BJ (cell line): ENCODE data around the gene SLC28A1. TPM values are rescaled to one million over a fixed set of nuclear protein-coding genes. Genes with fewer than 3 reads are reported as not detected.
A peak's percentile ranks its signal among the peaks of the same experiment; 100 is the strongest.

Experiments used
- CTCF ChIA-PET: fragments of 350-600 bp; formaldehyde crosslinking; extraction: SDS; loops from one replicate; lab custom pipeline; 2021; ENCODE audit warnings: antibody characterized with exemption, inconsistent platforms; lab: Yijun Ruan, JAX
- POLR2A ChIA-PET: fragments of 300-600 bp; sonication (Branson Sonifier 250); formaldehyde crosslinking; extraction: SDS; loops from one replicate; lab custom pipeline; 2021; ENCODE audit warnings: antibody characterized with exemption; lab: Charles Lee
- DNase-seq: peaks from one replicate; pipeline ENCODE4 v3.0.0-alpha.2; 2011; ENCODE audit warnings: low read depth
- H3K27me3 ChIP-seq: 2 replicates; pipeline ENCODE4 v1.6.0; 2011; ENCODE audit warnings: low read length; ENCODE audit not compliant: control insufficient read depth, insufficient read depth
- H3K36me3 ChIP-seq: 2 replicates; pipeline ENCODE4 v1.5.1; 2011; ENCODE audit warnings: low read length; ENCODE audit not compliant: control insufficient read depth, insufficient read depth
- H3K4me3 ChIP-seq: 2 replicates; pipeline ENCODE4 v1.5.1; 2011; ENCODE audit warnings: low read depth, mild to moderate bottlenecking, control low read depth, low read length
- CTCF ChIP-seq: IDR thresholded peaks from 2 replicates; pipeline ENCODE4 v1.5.1; 2011; ENCODE audit warnings: low read depth, mild to moderate bottlenecking, control low read depth, inconsistent platforms, low read length, moderate library complexity; ENCODE audit not compliant: insufficient read depth
- polyA plus RNA-seq: library from polyadenylated mRNA; depleted of rRNA; stranded (reverse); fragments of >200 nt; gene quantifications from 2 replicates; pipeline ENCODE4 v1.2.3, GENCODE V29; 2011; rRNA removed
- small RNA-seq: library from RNA; depleted of rRNA; stranded (forward); fragments of <200 nt; gene quantifications from one replicate; pipeline ENCODE3, GENCODE V24; 2012; ENCODE audit warnings: low replicate concordance, low read depth; ENCODE audit not compliant: insufficient read length

The SLC28A1 gene
- polyA plus RNA-seq, 1 experiment, result 0.05 TPM

DNA sequence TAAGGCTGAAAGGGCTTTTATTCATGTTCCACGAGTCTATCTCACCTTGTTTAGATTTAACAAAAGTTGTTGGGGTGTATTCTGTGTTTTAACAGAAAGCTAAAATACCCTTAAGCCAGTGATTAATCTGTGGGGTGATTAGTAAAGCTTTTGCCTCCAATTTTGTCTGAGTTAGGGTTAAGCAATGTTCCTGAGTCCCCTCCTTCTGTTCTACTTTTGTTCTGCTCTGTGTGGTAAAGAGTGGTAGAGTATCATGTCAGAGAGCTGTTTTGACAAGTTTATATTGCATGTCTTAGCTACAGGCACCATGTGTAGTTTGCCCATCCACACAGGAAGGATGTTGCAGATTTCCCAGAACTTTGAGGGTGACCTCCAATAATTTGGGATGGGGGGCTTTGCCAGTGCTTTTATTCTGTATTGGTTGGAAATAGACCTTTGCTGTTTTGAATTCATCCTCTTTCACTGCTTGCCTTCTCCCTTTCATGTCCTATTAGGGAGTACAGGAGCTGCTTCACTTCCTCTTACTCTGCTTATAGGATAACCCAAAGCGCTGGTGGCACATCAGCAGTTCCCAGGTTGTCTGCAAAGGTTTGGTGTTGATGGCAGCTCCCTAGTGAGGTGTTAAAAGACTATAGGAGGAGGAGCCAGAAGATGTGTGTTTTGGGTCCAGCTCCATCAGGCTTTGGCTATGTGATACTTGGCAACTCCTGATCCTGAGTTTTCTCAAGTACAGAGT, 104.6 kb downstream of the SLC28A1 start:
- H3K36me3 ChIP-seq, result no peaks in the 10 kb centered on the region
- CTCF ChIA-PET, result interaction anchor here (0.9 to 2.7 kb wide), 4 partner anchors 11 to 55 kb away, joined by 3 to 8 read pairs (median 4); no protein-coding TSS in a partner anchor
- no peaks in the 10 kb centered on the region for H3K27me3 ChIP-seq
- no peak overlapping the region for H3K4me3 ChIP-seq
- DNase-seq, result no peak
- TF ChIP-seq CTCF, result no peak
- POLR2A ChIA-PET, result interaction anchor here (0.8 kb wide), 1 partner anchor 11 kb away, joined by 3 read pairs; no protein-coding TSS in a partner anchor

DNA sequence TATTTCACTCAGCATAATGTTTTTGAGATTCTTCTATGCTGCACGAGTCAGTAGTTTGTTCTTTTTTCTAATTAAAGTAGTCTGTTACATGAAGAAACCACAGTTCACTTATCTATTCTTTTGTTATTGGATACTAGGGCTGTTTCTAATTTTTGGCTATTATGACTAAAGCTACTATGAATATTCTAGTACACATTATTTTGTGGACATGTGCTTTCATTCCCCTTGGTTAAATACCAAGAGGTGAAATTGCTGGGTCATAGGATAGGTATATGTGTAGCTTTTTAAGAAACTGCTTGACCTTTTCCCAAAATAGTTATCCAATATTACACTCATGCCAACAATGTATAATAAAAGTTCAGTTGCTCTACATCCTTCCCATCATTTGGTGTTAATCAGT, 106.0 kb downstream of the SLC28A1 start:
- no peak overlapping the region for H3K4me3 ChIP-seq
- ChIA-PET POLR2A (no interaction called here), CTCF (no interaction called here)
- no peak for DNase-seq
- H3K27me3 ChIP-seq, result no peaks in the 10 kb centered on the region
- no peaks in the 10 kb centered on the region for H3K36me3 ChIP-seq
- no peak for TF ChIP-seq CTCF

GRCh38 chr15:84991014-84991712, 106.7 kb downstream of the SLC28A1 start:
- TF ChIP-seq CTCF, result no peak
- Histone ChIP-seq H3K4me3 (no peak overlapping the region), H3K27me3 (no peaks in the 10 kb centered on the region), H3K36me3 (no peaks in the 10 kb centered on the region)
- ChIA-PET CTCF (no interaction called here), POLR2A (no interaction called here)
- no peak for DNase-seq

- CTCF ChIA-PET, result interaction anchor here (1.5 kb wide), 1 partner anchor 13 kb away, joined by 4 read pairs; no protein-coding TSS in a partner anchor
- Histone ChIP-seq H3K36me3 (no peaks in the 10 kb centered on the region), H3K4me3 (no peak overlapping the region), H3K27me3 (no peaks in the 10 kb centered on the region)
- POLR2A ChIA-PET, result no interaction called here
- peak; percentile 29 for DNase-seq
- TF ChIP-seq CTCF, result no peak
Observed at GRCh38 chr15:84992157-84992944, 107.9 kb downstream of the SLC28A1 start.

Small RNAs within 50 kb of the gene (small RNA-seq; reads per million reads assigned to genes)
- not detected for gene RF00402
- not detected for gene RNU6-339P
- not detected for gene RNU6-796P

Other genes starting within 250 kb of the SLC28A1 start
- gene WDR73, start 230.4 kb upstream of the SLC28A1 start, polyA plus RNA-seq, result 19.7 and 21.1 TPM in 2 replicates
- 2.9 and 4.3 TPM in 2 replicates for gene NMB, start 226.5 kb upstream of the SLC28A1 start, polyA plus RNA-seq
- 90.7 and 244 TPM in 2 replicates for gene SEC11A, start 168.5 kb upstream of the SLC28A1 start, polyA plus RNA-seq
- gene ZNF592, start 136.1 kb upstream of the SLC28A1 start, polyA plus RNA-seq, result 6.9 and 11.0 TPM in 2 replicates
- gene ALPK3, start 67.3 kb upstream of the SLC28A1 start, polyA plus RNA-seq, result 0.02 and 0.06 TPM in 2 replicates
- 22.5 and 29.5 TPM in 2 replicates for gene PDE8A, start 97.2 kb downstream of the SLC28A1 start, polyA plus RNA-seq